Measurements from ENCODE around the gene CCNT2.

GRCh38 chr2:134933732-134934131 lies 15.1 kb downstream of the CCNT2 start:
- TF ChIP-seq, protein P1, sequence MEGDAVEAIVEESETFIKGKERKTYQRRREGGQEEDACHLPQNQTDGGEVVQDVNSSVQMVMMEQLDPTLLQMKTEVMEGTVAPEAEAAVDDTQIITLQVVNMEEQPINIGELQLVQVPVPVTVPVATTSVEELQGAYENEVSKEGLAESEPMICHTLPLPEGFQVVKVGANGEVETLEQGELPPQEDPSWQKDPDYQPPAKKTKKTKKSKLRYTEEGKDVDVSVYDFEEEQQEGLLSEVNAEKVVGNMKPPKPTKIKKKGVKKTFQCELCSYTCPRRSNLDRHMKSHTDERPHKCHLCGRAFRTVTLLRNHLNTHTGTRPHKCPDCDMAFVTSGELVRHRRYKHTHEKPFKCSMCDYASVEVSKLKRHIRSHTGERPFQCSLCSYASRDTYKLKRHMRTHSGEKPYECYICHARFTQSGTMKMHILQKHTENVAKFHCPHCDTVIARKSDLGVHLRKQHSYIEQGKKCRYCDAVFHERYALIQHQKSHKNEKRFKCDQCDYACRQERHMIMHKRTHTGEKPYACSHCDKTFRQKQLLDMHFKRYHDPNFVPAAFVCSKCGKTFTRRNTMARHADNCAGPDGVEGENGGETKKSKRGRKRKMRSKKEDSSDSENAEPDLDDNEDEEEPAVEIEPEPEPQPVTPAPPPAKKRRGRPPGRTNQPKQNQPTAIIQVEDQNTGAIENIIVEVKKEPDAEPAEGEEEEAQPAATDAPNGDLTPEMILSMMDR (IDR thresholded peaks at IDR 0.05), result no peak
- no peak for TF ChIP-seq POLR2A (IDR thresholded peaks at IDR 0.05)
- TF ChIP-seq POLR2AphosphoS5 (IDR thresholded peaks at IDR 0.05), result no peak
